ENCODE measurements around the gene NOCT.

GRCh38 chr4:138967313-138967712 lies 48.3 kb upstream of the NOCT start:
- TF ChIP-seq CTCF (IDR thresholded peaks at IDR 0.05 in 4 of 5, conservative IDR thresholded peaks at IDR 0.05 in 1 of 5): no peak
- no peak for TF ChIP-seq POLR2A (IDR thresholded peaks at IDR 0.05)
